Measurements from ENCODE around the gene TMEM40. TPM values are rescaled to one million over a fixed set of nuclear protein-coding genes. Genes with fewer than 3 reads are reported as not detected.
"Not testable (repeated sequence)": the region's sequence is repeated elsewhere in the genome, so short reads cannot be mapped to it uniquely, and the experiment has no call there.

TMEM40 gene
- total RNA-seq, 3 donors from 2014 or later: 0.33 to 1.8 TPM; not detected in 1

- H3K9me3 ChIP-seq: no peaks in the 10 kb centered on the region
- no peak overlapping the region for H3K4me3 ChIP-seq
- no peaks in the 10 kb centered on the region for H3K36me3 ChIP-seq
- DNase-seq (ENCODE audit: low spot score in 2 of 2): no peak
- H3K27ac ChIP-seq: no peak overlapping the region
- H3K27me3 ChIP-seq: no peaks in the 10 kb centered on the region
- no peak for TF ChIP-seq CTCF (IDR thresholded peaks at IDR 0.05)
- TF ChIP-seq POLR2AphosphoS5 (IDR thresholded peaks at IDR 0.05): no peak
- H3K4me1 ChIP-seq: no peaks in the 10 kb centered on the region
- intact Hi-C loops (cut with DNase I; ENCODE audit: low total_unique reads): no loop called here
Observed at GRCh38 chr3:12707449-12707848, 51.6 kb downstream of the TMEM40 start.

DNA sequence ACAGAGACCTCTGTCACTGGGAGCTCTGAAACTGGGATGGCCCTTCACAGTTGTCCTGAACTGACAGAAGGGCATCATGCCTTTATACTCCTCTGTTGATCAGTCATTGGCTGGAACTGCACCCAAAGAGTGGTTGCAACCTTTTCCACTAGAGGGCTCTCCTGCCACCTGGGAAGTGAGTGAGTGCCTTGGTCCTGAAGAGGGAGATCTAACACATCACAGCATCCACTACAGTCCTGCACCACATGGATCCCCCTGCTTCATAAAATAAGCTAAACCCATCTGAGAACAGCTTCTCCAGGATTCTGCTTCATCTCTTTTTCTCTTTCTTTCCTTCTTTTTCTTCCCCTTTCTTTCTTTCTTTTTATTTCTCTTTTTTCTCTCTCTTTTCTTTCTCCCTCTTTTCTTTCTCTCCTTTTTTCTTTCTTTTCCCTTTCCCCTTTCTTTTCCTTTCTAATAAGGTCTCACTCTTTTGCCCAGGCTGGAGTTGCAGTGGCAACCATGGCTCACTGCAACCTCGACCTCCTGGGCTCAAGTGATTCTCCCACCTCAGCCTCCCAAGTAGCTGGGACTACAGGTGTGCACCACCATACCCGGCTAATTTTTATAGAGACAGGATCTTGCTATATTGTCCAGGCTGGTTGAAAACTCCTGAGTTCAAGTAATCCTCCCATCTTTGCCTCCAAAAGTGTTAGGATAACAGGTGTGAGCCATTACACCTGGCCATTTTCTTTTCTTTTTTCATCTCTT, 52.4 kb downstream of the TMEM40 start:
- Histone ChIP-seq H3K36me3 (no peaks in the 10 kb centered on the region), H3K9me3 (no peaks in the 10 kb centered on the region), H3K4me3 (no peak overlapping the region), H3K4me1 (no peaks in the 10 kb centered on the region), H3K27ac (no peak overlapping the region), H3K27me3 (no peaks in the 10 kb centered on the region)
- TF ChIP-seq POLR2AphosphoS5 (IDR thresholded peaks at IDR 0.05) (no peak), POLR2A (IDR thresholded peaks at IDR 0.05) (no peak), CTCF (IDR thresholded peaks at IDR 0.05) (peak; percentile 24 to 52 (median 29))
- DNase-seq (ENCODE audit: low spot score in 2 of 2): peak in 1 of 2 donors; percentile 54
- intact Hi-C loops (cut with DNase I; ENCODE audit: low total_unique reads): no loop called here

DNA sequence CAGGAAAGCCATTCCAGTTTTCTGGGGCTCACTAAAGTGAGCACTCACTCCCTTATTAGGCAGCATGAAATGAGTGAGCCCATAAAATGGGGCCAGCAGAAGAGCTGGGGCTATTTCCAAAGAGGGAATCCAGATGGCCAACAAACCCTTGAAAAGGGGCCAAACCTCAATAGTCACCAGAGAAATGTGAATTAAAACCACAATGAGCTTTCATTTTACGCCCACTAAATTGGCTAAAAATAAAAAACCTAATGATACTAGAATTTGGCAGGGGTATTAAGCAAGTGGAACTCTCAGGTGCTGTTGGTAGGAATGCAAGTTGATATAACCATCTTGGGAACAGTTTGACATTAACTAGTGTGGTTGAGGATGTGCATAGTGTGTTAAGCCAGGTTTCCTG, 53.1 kb downstream of the TMEM40 start:
- DNase-seq (ENCODE audit: low spot score in 2 of 2): no peak
- intact Hi-C loops (cut with DNase I; ENCODE audit: low total_unique reads): no loop called here
- no peak overlapping the region for H3K4me3 ChIP-seq

GRCh38 chr3:12705374-12705926, 53.6 kb downstream of the TMEM40 start:
- no peak for DNase-seq (ENCODE audit: low spot score in 2 of 2)
- no peaks in the 10 kb centered on the region for H3K27me3 ChIP-seq
- intact Hi-C loops (cut with DNase I; ENCODE audit: low total_unique reads): no loop called here
- H3K27ac ChIP-seq: no peak overlapping the region
- no peak overlapping the region for H3K4me3 ChIP-seq
- no peaks in the 10 kb centered on the region for H3K4me1 ChIP-seq
- H3K9me3 ChIP-seq: no peaks in the 10 kb centered on the region
- no peak for TF ChIP-seq CTCF (IDR thresholded peaks at IDR 0.05)
- TF ChIP-seq POLR2A (IDR thresholded peaks at IDR 0.05): no peak
- TF ChIP-seq POLR2AphosphoS5 (IDR thresholded peaks at IDR 0.05): no peak
- no peaks in the 10 kb centered on the region for H3K36me3 ChIP-seq

More for the DNA sequence above, 53.1 kb downstream of the TMEM40 start:
- Histone ChIP-seq H3K4me1 (no peaks in the 10 kb centered on the region), H3K36me3 (no peaks in the 10 kb centered on the region), H3K9me3 (no peaks in the 10 kb centered on the region), H3K27me3 (no peaks in the 10 kb centered on the region), H3K27ac (no peak overlapping the region)
- no peak for TF ChIP-seq POLR2A (IDR thresholded peaks at IDR 0.05)
- no peak for TF ChIP-seq CTCF (IDR thresholded peaks at IDR 0.05)
- no peak for TF ChIP-seq POLR2AphosphoS5 (IDR thresholded peaks at IDR 0.05)

DNA sequence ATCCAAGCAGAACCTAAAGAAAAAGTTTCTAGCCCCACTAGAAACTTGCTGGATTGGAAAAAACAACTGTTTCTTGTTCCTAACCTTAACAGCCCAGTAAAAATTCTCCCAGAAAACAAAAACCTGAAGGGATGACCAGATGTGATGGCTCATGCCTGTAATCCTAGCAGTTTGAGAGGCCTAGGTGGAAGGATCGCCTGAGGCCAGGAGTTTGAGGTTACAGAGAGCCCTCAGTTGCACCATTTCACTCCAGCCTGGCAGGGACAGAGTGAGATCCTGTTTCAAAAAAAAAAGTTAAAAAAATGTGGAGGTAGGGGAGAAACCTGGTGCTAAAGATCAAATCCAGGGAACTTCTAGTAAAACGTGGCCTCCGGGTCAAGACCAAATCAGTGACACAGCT, 56.6 kb downstream of the TMEM40 start:
- TF ChIP-seq CTCF (IDR thresholded peaks at IDR 0.05) (no peak), POLR2A (IDR thresholded peaks at IDR 0.05) (no peak), POLR2AphosphoS5 (IDR thresholded peaks at IDR 0.05) (no peak)
- Histone ChIP-seq H3K27ac (no peak overlapping the region), H3K4me3 (no peak overlapping the region), H3K4me1 (no peaks in the 10 kb centered on the region), H3K36me3 (no peaks in the 10 kb centered on the region), H3K27me3 (no peaks in the 10 kb centered on the region), H3K9me3 (no peaks in the 10 kb centered on the region)
- DNase-seq (ENCODE audit: low spot score in 2 of 2): no peak
- intact Hi-C loops (cut with DNase I; ENCODE audit: low total_unique reads): no loop called here

GRCh38 chr3:12701601-12702000, 57.5 kb downstream of the TMEM40 start:
- H3K9me3 ChIP-seq; H3K4me3 ChIP-seq; H3K36me3 ChIP-seq; DNase-seq (ENCODE audit: low spot score in 2 of 2); H3K27ac ChIP-seq; intact Hi-C loops (cut with DNase I; ENCODE audit: low total_unique reads); H3K4me1 ChIP-seq; H3K27me3 ChIP-seq: not testable (repeated sequence)
